Stimulated activated CD4-positive, alpha-beta T cell treated with anti-CD3 and anti-CD28 coated beads, Interleukin-1b, Interleukin-23, amount 100 ng/mL, for 4 hours (primary cell): Measurements from ENCODE around the gene CD70.
"Not testable (repeated sequence)": the region's sequence is repeated elsewhere in the genome, so short reads cannot be mapped to it uniquely, and the experiment has no call there.

Source experiments
- DNase-seq, 2 donors: peaks; one replicate each; pipeline ENCODE4 v3.0.0-alpha.2; 2020; ENCODE audit warnings: low read depth in 2 of 2

Gene CD70, protein sequence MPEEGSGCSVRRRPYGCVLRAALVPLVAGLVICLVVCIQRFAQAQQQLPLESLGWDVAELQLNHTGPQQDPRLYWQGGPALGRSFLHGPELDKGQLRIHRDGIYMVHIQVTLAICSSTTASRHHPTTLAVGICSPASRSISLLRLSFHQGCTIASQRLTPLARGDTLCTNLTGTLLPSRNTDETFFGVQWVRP

DNA sequence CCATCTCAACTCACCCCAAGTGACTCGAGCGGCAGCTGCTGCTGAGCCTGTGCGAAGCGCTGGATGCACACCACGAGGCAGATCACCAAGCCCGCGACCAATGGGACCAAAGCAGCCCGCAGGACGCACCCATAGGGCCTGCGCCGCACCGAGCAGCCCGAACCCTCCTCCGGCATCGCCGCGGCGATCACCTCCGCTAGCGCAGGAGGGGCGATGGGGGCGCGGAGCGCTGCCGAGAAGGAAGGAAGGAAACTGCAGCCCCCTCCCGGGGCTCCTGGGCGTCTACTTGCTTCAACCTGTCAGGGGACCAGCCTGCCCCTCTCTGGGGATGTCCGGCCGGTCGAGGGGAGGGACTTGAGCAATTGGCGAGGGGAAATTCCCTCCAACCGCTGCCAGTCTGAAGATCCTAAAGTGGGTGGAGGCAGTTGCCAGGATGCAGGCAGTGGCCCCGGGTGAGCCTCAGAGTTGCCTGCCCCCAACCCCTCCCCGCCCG lies at the start of gene CD70:
Gene CD70, minus strand, starts transcription at position 324 of the 493 bp plus-strand sequence. Its CDS starts 148 bp downstream, at position 176.
- peak; percentile 15 to 34 for DNase-seq

DNA sequence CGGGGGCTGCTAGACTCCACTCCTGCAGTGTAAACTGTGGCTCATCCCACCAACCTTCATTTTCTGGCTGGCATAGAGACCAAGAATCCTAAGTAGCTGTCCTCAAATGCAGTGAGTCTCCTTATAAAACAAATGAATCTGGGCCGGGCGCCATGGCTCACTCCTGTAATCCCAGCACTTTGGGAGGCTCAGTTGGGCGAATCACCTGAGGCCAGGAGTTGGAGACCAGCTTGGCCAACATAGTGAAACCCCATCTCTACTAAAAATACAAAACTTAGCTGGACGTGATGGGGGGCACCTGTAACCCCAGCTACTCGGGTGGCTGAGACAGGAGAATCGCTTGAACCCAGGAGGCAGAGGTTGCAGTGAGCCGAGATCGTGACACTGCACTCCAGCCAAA lies 49.4 kb upstream of the CD70 start:
- not testable (repeated sequence) for DNase-seq

DNA sequence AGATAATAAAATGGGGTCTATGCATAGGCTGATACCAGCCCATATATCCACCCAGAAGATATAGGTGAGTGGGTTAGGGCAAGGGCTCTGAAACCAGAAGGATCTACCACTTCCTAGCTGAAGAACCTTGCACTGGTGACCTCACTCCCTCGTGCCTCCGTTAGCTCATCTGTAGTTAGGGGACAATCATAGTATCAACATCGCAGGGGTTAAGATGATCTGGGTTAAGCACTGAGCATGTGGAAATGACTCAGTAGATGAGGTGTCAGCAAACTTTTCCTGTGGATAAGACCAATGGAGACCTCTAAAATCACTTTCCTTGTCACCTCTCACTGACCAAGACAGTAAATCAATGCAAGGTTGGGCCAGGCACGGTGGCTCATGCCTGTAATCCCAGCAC lies 48.5 kb upstream of the CD70 start:
- no peak for DNase-seq

DNA sequence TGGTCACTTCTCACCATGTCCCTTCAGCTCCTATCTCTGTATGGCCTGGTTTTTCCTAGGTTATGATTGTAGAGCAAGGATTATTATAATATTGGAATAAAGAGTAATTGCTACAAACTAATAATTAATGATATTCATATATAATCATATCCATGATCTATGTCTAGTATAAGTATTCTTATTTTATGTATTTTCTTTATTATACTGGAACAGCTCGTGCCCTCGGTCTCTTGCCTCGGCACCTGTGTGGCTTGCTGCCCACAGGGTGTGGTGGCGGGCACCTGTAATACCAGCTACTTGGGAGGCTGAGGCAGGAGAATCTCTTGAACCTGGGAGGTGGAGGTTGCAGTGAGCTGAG lies 42.5 kb upstream of the CD70 start:
- DNase-seq, result not testable (repeated sequence)

DNA sequence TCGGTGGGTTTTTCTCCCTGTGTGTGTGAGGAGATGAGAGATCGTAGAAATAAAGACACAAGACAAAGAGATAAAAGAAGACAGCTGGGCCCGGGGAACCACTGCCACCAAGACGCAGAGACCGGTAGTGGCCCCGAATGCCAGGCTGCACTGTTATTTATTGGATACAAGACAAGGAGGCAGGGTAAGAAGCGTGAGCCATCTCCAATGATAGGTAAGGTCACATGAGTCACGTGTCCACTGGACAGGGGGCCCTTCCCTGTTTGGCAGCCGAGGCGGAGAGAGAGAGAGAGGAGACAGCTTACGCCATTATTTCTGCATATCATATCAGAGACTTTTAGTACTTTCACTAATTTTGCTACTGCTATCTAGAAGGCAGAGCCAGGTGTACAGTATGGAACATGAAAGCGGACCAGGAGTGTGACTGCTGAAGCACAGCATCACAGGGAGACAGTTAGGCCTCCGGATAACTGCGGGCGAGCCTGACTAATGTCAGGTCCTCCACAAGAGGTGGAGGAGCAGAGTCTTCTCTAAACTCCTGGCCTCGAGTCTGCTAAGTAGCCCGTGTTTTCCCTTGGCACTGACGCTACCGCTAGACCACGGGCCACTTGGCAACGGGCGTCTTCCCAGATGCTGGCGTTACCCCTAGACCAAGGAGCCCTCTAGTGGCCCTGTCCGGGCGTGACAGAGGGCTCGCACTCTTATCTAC lies 42.0 kb upstream of the CD70 start:
- peak in 1 of 2 donors; percentile 52 for DNase-seq

DNA sequence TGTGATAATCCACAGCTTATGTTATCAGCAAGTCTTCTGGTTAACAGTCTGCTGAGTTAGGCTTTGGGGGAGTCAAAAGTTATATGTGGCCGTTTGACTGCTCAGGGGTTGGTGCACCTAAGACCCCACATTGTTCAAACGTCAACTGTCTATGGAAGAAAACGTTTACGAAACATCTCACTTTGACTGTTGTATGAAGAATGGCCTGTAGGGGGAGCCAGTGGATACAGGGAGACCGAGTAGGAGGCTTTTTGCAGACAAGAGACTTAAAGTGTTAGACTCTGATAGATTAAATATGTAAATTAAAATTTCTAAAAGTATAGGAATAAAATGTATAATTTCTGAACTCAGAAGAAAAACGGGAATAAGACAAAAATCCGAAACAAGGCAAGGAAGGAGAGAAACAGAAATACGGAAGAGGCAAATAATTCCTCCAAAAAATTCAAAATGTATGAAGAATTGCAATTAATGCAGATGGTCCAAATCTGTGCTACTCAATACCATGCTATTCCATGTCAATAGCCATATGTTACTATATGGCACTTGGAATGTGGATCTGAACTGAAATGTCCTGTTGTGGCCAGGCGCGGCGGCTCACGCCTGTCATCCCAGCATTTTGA lies 41.2 kb upstream of the CD70 start:
- peak; percentile 43 to 94 for DNase-seq

DNA sequence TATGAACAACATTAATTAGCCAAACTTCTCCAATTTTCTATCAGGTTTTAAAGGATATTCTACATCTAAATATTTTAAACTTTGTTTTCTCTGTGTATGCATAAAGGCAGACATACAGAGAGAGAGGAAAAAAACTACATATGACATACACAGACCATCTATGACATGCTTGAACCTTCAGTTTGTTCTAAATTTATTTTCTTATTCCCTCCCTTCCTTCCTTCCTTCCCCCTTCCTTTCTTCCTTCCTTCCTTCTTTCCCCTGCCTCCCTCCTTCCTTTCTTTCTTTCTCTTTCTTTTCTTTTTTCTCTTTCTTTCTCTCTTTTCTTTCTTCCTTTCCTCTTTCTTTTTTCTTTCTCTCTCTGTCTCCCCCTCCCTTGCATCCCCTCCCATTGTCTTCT lies 35.8 kb upstream of the CD70 start:
- DNase-seq, result no peak

DNA sequence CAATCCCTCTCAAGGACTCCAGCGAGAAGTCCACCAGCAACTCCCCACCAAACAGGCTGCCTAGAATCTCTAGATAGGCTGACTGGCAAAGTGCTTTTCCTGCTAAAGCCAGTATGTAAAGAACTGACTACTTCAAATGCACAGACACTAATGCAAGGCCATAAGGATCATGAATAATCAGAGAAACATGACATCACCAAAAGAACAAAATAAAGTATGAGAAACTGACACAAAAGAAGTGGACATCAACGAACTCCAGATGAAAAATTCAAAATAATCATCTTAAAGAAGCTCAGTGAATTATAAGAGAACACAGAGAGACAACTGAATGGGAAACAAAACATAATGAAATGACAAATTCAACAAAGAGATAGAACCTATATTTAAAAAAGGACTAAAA lies 26.4 kb upstream of the CD70 start:
- DNase-seq, result no peak

DNA sequence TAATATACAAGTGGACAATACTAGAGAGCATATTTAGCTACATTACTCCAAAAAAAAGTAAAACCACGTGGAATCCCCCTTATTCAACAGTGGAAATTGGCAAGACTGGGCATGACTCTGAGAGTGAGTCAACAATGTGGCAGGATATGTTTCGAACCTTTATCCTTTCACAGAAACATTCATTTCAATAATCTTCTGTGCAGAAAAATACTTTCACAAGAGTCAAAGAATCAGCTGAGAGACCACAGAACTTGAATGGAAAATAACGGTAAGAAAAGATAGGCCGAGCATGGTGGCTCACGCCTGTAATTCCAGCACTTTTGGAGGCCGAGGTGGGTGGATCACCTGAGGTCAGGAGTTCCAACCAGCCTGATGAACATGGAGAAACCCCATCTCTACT lies 25.1 kb upstream of the CD70 start:
- DNase-seq, result no peak

DNA sequence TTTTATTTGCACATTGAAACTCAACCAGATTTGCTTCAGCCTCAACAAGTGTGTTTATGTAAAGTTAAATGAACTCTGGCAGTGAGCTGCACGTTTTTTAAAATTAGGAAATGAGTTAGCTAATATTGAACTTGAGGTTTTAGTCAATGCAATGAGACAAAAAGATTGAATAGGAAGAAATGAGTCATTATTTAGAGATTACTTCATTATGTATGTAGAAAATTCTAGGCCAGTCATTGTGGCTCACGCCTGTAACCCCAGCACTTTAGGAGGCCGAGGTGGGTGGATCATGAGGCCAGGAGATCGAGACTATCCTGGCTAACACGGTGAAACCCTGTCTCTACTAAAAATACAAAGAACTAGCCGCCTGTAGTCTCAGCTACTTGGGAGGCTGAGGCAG lies 22.8 kb upstream of the CD70 start:
- no peak for DNase-seq

DNA sequence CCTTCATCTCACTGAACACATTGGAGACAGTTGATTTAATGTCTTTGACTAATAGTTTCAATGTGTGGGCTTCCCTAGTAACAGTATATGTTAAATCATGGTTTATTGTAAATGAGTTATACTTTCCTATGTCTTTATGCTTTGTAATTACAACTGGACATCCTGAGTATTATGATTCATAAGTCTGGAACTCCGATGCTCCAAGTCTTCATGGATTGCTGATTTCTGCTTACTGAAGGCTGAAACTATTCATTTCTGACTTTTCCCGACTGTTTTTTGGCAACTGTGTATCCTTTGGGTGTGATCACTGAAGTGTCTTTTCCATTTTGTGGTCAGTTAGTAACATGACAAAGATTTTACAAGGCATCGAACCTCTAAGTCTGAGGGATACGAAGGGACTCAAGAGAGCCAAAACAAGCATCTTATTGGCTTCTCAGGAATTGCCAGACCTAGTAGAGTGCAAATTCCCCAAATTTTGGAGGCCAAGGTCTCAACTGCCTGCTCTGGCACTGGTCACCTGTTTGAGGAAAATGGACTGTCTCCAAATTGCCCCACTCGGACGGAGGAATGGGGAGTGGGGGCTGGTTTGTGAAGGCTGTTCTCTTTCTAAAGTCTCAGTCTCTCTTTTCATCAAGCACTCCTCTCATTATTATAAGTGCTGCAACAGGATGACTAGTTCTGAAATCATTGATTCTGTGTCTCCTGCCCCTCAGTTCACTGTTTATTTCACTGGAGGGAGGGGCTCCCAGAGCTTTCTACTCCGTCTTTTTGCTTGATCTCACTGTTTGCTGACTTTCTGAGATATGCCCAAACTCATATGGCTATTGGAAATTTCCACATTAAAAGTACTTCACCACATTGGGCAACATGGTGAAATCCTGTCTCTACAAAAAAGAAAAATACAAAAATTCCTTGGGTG lies 20.2 kb upstream of the CD70 start:
- no peak for DNase-seq

DNA sequence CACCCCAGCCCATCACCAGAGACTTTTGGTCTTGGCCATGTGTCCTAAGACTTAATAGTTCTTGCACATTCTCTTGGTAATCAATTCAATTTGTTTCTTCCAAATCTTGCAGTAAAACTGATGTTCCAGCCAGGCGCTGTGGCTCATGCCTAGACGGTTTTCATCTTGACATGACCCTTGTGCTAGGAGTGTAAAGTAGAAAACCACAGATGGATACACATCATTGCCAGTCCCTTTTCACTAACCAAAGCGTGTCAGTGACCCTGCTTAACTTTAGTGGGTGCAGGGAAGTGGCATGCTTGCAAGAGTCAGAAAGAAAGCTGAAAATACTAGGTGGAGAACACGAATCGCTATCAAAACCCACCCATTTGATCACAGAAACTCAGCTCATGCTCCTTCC lies 18.0 kb upstream of the CD70 start:
- no peak for DNase-seq

DNA sequence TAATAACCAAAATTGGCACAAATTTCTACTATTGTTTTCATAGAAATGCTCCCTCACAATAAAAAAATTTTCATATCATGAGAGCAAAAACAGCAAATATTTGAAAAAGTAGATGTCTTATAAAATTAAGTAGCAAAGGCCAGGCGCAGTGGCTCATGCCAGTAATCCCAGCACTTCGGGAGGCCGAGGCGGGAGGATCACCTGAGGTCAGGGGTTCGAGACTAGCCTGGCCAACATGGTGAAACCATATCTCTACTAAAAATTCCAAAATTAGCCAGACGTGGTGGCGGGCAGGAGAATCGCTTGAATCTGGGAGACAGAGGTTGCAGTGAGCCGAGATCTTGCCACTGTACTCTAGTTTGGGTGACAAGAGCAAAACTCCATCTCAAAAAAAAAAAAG lies 17.2 kb upstream of the CD70 start:
- DNase-seq, result not testable (repeated sequence)

DNA sequence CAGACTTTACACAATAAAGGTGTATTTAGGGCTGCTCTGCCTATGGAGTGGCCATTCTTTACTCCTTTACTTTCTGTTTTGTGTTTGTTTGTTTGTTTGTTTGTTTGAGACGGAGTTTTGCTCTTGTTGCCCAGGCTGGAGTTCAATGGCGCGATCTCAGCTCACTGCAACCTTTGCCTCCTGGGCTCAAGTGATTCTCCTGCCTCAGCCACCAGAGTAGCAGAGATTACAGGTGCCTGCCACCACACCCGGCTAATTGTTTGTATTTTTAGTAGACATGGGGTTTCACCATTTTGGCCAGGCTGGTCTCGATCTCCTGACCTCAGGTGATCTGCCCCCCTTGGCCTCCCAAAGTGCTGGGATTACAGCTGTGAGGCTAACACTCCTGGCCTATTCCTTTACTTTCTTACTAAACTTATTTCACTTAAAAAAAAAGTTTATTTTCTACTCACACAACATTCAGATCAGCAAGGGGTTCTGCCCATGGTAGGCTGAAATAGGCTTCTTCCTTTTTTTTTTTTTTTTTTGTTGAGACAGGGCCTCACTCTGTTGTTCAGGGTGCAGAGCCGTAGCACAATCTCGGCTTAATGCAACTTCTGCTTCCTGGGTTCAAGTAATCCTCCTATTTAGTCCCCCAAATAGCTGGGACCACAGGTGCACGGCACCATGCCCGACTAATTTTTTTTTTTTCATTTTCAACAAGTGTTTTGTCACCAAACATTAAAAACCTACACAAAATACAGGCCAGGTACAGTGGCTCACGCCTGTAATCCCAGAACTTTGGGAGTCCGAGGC lies 15.5 kb upstream of the CD70 start:
- DNase-seq, result not testable (repeated sequence)

DNA sequence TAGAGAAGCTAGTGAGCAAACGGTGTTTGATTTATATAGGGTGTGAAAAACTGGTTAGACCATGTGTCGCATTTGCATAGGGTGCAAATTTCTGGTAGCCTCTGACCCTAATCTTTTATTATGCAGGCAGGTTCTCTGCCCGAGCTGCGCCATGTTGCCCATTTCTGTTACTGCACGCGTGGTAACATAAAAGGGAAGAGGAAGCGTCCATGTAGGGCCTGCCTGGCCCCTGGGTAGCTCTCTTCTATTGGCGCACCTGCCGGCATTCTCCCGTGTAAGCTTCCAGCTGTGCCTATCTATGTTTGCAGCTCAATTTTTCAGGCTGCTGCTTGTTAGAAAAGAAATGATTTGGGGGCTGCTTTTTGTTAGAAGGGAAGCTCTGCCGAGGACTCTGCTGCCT lies 14.0 kb upstream of the CD70 start:
- no peak for DNase-seq

DNA sequence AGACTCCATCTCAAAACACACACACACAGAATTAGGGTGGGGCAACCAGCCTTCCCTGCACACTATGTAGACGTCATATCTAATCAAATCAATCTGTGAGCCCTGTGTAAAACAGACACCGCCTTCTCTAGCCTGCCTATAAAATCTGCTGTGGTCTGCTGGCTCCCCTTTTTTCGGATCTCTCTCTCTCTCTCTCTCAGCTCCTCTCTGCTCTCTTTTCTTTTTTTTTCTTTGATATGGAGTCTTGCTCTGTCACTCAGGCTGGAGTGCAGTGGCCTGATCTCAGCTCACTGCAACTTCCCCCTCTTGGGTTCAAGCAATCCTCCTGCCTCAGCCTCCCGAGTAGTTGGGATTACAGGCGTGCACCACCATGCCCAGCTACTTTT lies 11.8 kb upstream of the CD70 start:
- DNase-seq, result no peak

DNA sequence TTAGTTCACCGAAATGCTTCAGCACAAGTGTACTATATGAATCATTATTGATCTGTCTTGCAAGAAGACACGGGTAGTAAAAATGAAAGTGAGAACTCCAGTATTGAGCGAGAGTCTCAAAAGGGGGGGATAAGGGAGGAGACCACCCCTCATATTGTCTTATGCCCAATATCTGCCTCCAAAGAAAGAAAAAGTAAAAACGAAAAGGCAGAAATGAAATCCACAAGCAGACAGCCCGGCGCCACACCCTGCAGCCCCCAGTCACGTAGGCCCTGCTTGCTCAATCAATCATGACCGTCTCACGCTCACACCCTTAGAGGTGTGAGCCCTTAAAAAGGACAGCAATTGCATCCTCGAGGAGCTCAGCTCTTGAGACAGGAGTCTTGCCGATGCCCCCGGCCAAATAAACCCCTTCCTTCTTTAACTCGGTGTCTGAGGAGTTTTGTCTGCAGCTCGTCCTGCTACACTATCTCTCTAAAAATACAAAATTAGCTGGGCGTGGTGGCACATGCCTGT lies 10.6 kb upstream of the CD70 start:
- not testable (repeated sequence) for DNase-seq

DNA sequence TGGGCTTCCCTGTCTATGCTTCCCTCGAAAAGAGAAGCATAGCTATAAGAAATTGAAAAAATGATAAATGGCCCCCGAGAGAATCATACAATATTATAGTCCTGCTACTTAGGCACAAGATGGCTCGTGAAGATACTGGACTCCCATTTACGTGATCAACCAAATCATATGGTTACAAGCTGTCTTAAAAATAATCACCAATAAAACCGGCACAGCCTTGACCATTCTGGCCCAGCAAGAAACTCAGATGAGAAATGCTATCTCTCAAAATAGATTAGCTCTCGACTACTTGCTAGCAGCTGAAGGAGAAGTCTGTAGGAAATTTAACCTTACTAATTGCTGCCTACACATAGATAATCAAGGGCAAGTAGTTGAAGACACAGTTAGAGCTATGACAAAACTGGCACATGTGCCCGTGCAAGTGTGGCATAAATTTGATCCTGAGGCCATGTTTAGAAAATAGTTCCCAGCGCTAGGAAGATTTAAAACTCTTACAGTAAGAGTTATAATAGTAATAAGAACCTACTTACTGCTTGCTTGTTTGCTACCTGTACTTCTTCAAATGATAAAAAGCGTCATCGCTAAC lies 10.1 kb upstream of the CD70 start:
- not testable (repeated sequence) for DNase-seq

DNA sequence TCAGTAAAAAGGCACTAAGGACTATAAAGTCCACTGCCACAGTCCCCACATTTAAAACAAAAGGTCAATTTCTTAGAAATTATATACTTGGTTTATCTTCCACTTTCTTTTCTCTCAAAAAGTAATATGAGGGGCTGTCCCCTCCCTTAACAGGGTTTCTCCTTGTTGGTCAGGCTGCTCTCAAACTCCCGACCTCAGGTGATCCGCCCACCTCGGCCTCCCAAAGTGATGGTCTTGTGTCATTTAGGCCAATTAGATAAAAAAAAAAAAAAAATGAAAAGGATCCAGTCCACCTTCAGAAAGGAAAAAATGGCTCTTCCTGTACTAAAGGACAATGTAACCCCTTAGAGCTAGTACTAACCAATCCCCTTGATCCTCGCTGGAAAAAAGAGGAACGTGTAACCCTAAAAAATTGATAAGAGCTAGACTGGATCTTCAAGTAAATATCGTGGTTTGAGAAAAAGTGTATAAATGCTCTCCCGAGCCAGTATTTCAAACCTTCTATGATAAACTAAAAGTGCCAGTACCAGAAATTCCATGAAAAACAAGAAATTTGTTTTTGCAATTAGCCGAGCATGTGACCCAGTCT lies 9.0 kb upstream of the CD70 start:
- DNase-seq, result no peak

DNA sequence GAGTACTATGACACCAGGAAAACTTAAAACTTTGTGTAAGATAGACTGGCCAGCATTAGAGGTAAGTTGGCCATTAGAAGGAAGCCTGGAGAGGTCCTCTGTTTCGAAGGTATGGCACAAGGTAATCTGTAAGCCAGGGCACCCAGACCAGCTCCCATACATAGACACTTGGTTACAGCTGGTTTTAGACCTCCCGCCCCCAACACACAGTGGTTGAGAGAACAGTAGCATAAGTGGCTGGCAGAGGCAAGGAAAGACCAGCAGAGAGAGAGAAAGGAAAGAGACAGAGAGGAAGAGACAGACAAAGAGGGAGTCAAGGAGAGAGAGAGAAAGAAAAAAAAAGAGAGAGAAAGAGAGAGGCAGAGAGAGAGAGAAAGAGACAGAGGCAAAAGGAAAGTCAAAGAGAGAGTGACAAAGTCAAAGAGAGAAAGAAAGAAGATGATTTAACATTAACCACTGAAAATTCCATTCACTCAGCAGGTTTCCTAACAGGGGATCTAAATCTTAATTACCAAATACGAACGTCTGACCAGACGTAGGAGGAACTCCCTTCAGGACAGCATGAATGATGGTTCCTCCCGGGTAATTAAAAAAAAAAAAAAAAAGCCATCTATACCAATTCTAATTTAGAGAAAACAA lies 7.4 kb upstream of the CD70 start:
- not testable (repeated sequence) for DNase-seq
